HepG2 (cell line): ENCODE results near the gene QRSL1. TPM values are rescaled to one million over a fixed set of nuclear protein-coding genes. Genes with fewer than 3 reads are reported as not detected.

Experiments used
- ATAC-seq: fragments of 200-7000 bp; cut with Tn5 transposase; 3 replicates; pipeline ENCODE4 v1.9.1; 2020; ENCODE audit warnings: mild to moderate bottlenecking, moderate library complexity
- BruUV-seq: library from RNA; stranded (reverse); fragments of 400-500 nt; replicated peaks from 2 replicates; lab custom pipeline; 2021; lab: Mats Ljungman, UMichigan
- CTCF ChIA-PET: fragments of 300-600 bp; formaldehyde crosslinking; extraction: SDS; loops from one replicate; lab custom pipeline; 2021; ENCODE audit warnings: low total read pairs, inconsistent platforms, low intra/inter-chr PET ratio; lab: Yijun Ruan, JAX
- POLR2A ChIA-PET: fragments of 350-600 bp; sonication (Branson Sonifier 250); formaldehyde crosslinking; loops from one replicate; lab custom pipeline; 2020; ENCODE audit warnings: antibody characterized with exemption, inconsistent platforms; lab: Yijun Ruan, JAX
- DNase-seq: peaks from one replicate; pipeline ENCODE4 v3.0.0-alpha.2; 2015; ENCODE audit warnings: low spot score
- FAIRE-seq: peaks from 3 replicates; lab custom pipeline; 2011; peaks lifted over from hg19 to GRCh38; lab: Jason Lieb, UNC
- H2AFZ ChIP-seq: one replicate; pipeline ENCODE4 v1.6.1; 2011; ENCODE audit warnings: low read length, inconsistent platforms
- H3K27ac ChIP-seq: fragments of 300-600 bp; 3 replicates; pipeline ENCODE4 v1.8.0; 2011; ENCODE audit warnings: mixed run types, mild to moderate bottlenecking, mixed read lengths, low read length, inconsistent platforms; ENCODE audit not compliant: insufficient read depth; ENCODE audit errors: extremely low read length
- H3K27me3 ChIP-seq, 2 experiments: fragments of 200-600 bp in 1 of 2; 2 replicates in 1 of 2; 3 replicates in 1 of 2; pipeline versions ENCODE4 v1.6.0 to v1.8.0; 2011; ENCODE audit warnings: low read length in 2 of 2, mild to moderate bottlenecking in 2 of 2, moderate library complexity in 2 of 2, inconsistent platforms in 1 of 2; ENCODE audit not compliant: insufficient read depth in 2 of 2, control insufficient read depth in 1 of 2
- H3K36me3 ChIP-seq, 2 experiments: fragments of 200-600 bp in 1 of 2; replicated peaks in 1 of 2; 2 replicates in 1 of 2; 3 replicates in 1 of 2; pipeline versions ENCODE4 v1.5.1 to v1.8.0; 2011; ENCODE audit warnings: low read length in 2 of 2, inconsistent platforms in 1 of 2; ENCODE audit not compliant: insufficient read depth in 2 of 2, control insufficient read depth in 1 of 2
- H3K4me1 ChIP-seq: 2 replicates; pipeline ENCODE4 v1.5.1; 2012; ENCODE audit warnings: low read length, inconsistent platforms; ENCODE audit not compliant: insufficient read depth
- H3K4me2 ChIP-seq: 2 replicates; pipeline ENCODE4 v1.6.0; 2011; ENCODE audit warnings: low read depth, low read length, inconsistent platforms
- H3K4me3 ChIP-seq, 3 experiments: fragments of 200-600 bp in 1 of 3; sonication (generic), shearing (Covaris generic) in 1 of 3; replicated peaks in 1 of 3; 2 replicates each; pipeline ENCODE4 v1.5.1; 2011 to 2016; ENCODE audit warnings: low read length in 3 of 3, inconsistent platforms in 2 of 3, low read depth in 2 of 3, mild to moderate bottlenecking in 2 of 3, control low read depth in 1 of 3, mixed read lengths in 1 of 3; ENCODE audit not compliant: insufficient read depth in 1 of 3
- H3K79me2 ChIP-seq: one replicate; pipeline ENCODE4 v1.6.1; 2011; ENCODE audit warnings: low read length, inconsistent platforms; ENCODE audit not compliant: insufficient read depth
- H3K9ac ChIP-seq: 2 replicates; pipeline ENCODE4 v1.6.0; 2011; ENCODE audit warnings: mild to moderate bottlenecking, low read depth, low read length, inconsistent platforms; ENCODE audit not compliant: insufficient read depth
- H3K9me3 ChIP-seq: 2 replicates; pipeline ENCODE4 v1.5.1; 2012; ENCODE audit warnings: mild to moderate bottlenecking, low read length
- H4K20me1 ChIP-seq: 2 replicates; pipeline ENCODE4 v1.6.0; 2011; ENCODE audit warnings: inconsistent platforms, mild to moderate bottlenecking, low read length, moderate library complexity; ENCODE audit not compliant: insufficient read depth
- TSC22D2 ChIP-seq: sonication (generic); formaldehyde crosslinking; IDR thresholded peaks from 2 replicates; pipeline ENCODE4 v1.5.1; 2020; ENCODE audit warnings: missing genetic modification reagents, mild to moderate bottlenecking, borderline replicate concordance
- ZNF414 ChIP-seq: sonication (generic); formaldehyde crosslinking; IDR thresholded peaks from 2 replicates; pipeline ENCODE4 v1.5.0; 2020; ENCODE audit warnings: missing genetic modification reagents
- WGBS: methylation state at CpG from one replicate; pipeline ENCODE4 v1.1.6; 2017; ENCODE audit warnings: low lambda C conversion rate; 5-methylcytosine and 5-hydroxymethylcytosine counted together
- in situ Hi-C: cut with HindIII; loops from 2 replicates; pipeline ENCODE4 v1.10.0; 2017; ENCODE audit warnings: low pct_unique_long_range_greater_than_20kb; ENCODE audit not compliant: extremely low pct_ligation_motif_present
- intact Hi-C: fragments of 100-400 bp; cut with micrococcal nuclease; formaldehyde crosslinking; loops from one replicate; pipeline ENCODE4 v1.10.0; 2022; ENCODE audit not compliant: unreplicated experiment
- polyA plus RNA-seq, 8 experiments: library from polyadenylated mRNA; depleted of rRNA in 3 of 8; stranded (reverse) in 7 of 8; unstranded in 1 of 8; fragments of >200 nt; fragmentation: Illumina TruSeq in 4 of 8; extraction: Trizol in 4 of 8; gene quantifications; 2 replicates each; pipeline versions ENCODE4 v1.2.1 to v1.2.3, GENCODE V29; 2011 to 2016; ENCODE audit warnings: low read depth in 4 of 8, missing spikeins in 1 of 8, mixed read lengths in 1 of 8; ENCODE audit not compliant: insufficient read depth in 1 of 8
- total RNA-seq, 5 experiments: library from RNA; depleted of rRNA; stranded (reverse); fragments of >200 nt; fragmentation: Illumina TruSeq; extraction: Trizol; gene quantifications; 2 replicates each; pipeline ENCODE4 v1.2.3, GENCODE V29; 2016; ENCODE audit warnings: low read depth in 1 of 5
- TF ChIP-seq, protein P1 (sequence below): sonication (generic); formaldehyde crosslinking; IDR thresholded peaks from 2 replicates; pipeline ENCODE4 v1.5.0; 2020; ENCODE audit warnings: mild to moderate bottlenecking, missing genetic modification reagents

The QRSL1 gene
- total and polyA plus RNA-seq, 2 of the 13 experiments (the other 11 are each of a cell fraction or from before 2014, with no cell fraction given): 8.2 to 22.3 TPM

- H4K20me1 ChIP-seq: no peaks in the 10 kb centered on the region
- no peak for ATAC-seq
These were observed 2.0 kb downstream of the QRSL1 start for GRCh38 chr6:106631346-106631745.

GRCh38 chr6:106634565-106634964, 5.2 kb downstream of the QRSL1 start:
- H3K4me2 ChIP-seq: no peak overlapping the region
- BruUV-seq: no TSS peak
- 97% methylated on average over 5 of the region's 5 CpGs for WGBS
- ChIA-PET POLR2A (no interaction called here), CTCF (no interaction called here)
- peaks cover 72% of the 10 kb centered on the region for H3K79me2 ChIP-seq
- ATAC-seq: no peak
- H4K20me1 ChIP-seq: no peaks in the 10 kb centered on the region
- H3K9ac ChIP-seq: no peak overlapping the region
- no peak overlapping the region for H2AFZ ChIP-seq
- intact Hi-C loops: loop anchor here (10.0 kb wide), 1 partner anchor 160 kb away; no protein-coding TSS in a partner anchor
- H3K27me3 ChIP-seq: peaks cover 0 to 2% of the 10 kb centered on the region in 2 experiments; a peak in 1 of 5 replicates
- no peaks in the 10 kb centered on the region for H3K36me3 ChIP-seq
- TF ChIP-seq, protein P1, sequence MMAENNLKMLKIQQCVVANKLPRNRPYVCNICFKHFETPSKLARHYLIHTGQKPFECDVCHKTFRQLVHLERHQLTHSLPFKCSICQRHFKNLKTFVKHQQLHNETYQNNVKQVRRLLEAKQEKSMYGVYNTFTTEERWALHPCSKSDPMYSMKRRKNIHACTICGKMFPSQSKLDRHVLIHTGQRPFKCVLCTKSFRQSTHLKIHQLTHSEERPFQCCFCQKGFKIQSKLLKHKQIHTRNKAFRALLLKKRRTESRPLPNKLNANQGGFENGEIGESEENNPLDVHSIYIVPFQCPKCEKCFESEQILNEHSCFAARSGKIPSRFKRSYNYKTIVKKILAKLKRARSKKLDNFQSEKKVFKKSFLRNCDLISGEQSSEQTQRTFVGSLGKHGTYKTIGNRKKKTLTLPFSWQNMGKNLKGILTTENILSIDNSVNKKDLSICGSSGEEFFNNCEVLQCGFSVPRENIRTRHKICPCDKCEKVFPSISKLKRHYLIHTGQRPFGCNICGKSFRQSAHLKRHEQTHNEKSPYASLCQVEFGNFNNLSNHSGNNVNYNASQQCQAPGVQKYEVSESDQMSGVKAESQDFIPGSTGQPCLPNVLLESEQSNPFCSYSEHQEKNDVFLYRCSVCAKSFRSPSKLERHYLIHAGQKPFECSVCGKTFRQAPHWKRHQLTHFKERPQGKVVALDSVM: peak; percentile 59
- TF ChIP-seq TSC22D2 (CRISPR knock-in tag): no peak
- FAIRE-seq: no peak
- peaks cover 19% of the 10 kb centered on the region for H3K4me1 ChIP-seq
- in situ Hi-C loops: no loop called here
- no peaks in the 10 kb centered on the region for H3K9me3 ChIP-seq
- no peak overlapping the region for H3K4me3 ChIP-seq
- no peak for DNase-seq
- no peak overlapping the region for H3K27ac ChIP-seq

More at GRCh38 chr6:106631346-106631745, 2.0 kb downstream of the QRSL1 start:
- no peak for DNase-seq
- intact Hi-C loops (loop anchor here (10.0 kb wide), 1 partner anchor 163 kb away; no protein-coding TSS in a partner anchor), in situ Hi-C loops (no loop called here)
- no peak overlapping the region for H3K27ac ChIP-seq
- peaks cover 0 to 2% of the 10 kb centered on the region in 2 experiments; a peak in 1 of 5 replicates for H3K27me3 ChIP-seq
- ChIA-PET CTCF (no interaction called here), POLR2A (no interaction called here)
- WGBS: 88% methylated on average over 1 of the region's 1 CpG
- TF ChIP-seq ZNF414: no peak
- peaks cover 28% of the 10 kb centered on the region for H3K4me1 ChIP-seq
- H3K4me3 ChIP-seq: no peak overlapping the region
- H2AFZ ChIP-seq: no peak overlapping the region
- H3K79me2 ChIP-seq: peaks cover 62% of the 10 kb centered on the region
- no peak overlapping the region for H3K9ac ChIP-seq
- H3K36me3 ChIP-seq: no peaks in the 10 kb centered on the region
- BruUV-seq: no TSS peak
- H3K9me3 ChIP-seq: no peaks in the 10 kb centered on the region
- H3K4me2 ChIP-seq: no peak overlapping the region
- no peak for FAIRE-seq
